ENCODE results near the gene LHFPL6.

Gene LHFPL6

GRCh38 chr13:39588384-39588783 lies 14.6 kb downstream of the LHFPL6 start:
- DNase-seq: no peak

- no peak for DNase-seq
Measured at GRCh38 chr13:39587939-39588338, 15.1 kb downstream of the LHFPL6 start.

- no peak for DNase-seq
Measured at GRCh38 chr13:39586958-39587605, 15.9 kb downstream of the LHFPL6 start.

GRCh38 chr13:39586151-39586550 lies 16.8 kb downstream of the LHFPL6 start:
- DNase-seq: no peak

DNA sequence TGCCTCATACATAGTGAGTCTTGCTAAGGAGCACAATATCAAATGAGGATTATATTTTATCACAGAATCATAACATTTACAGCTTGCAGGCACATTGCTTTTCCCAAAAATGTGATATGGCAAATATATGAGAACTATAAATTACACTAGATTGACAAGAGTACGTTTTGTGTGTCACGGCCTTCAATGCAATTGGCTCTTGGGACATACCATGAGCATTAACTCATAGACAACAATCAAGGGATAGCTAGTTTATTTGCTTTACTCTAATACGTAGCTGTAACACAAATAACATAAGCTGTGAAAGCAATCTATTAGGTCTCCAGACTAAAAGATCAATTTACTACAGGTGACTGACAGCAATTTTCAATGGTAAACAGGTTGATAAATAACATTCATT lies 17.8 kb downstream of the LHFPL6 start:
- DNase-seq: no peak

- DNase-seq: no peak
Measured at GRCh38 chr13:39580881-39581575, 22.0 kb downstream of the LHFPL6 start.

DNA sequence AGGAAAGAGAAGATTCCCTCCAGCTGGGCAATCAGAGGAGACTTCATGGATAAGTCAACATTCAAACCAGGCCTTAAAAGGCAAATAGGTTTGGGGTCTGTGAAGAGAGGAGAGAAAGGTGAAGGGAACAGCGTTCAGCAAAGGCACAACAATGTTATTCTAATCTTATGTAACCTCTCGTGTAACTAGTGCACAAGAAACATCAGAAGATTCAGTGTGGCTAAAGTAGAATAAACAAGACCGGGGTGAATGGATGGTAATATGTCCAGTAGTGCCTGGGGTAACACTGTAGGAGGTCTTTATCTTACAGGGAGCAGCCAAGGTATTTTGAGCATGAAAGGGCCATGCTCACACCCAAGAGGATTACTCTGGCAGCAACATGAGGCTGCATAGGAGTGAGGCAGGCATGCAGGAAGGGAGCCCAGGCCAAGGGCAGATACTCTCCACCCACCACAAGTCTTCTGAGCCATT lies 24.1 kb downstream of the LHFPL6 start:
- DNase-seq: no peak

DNA sequence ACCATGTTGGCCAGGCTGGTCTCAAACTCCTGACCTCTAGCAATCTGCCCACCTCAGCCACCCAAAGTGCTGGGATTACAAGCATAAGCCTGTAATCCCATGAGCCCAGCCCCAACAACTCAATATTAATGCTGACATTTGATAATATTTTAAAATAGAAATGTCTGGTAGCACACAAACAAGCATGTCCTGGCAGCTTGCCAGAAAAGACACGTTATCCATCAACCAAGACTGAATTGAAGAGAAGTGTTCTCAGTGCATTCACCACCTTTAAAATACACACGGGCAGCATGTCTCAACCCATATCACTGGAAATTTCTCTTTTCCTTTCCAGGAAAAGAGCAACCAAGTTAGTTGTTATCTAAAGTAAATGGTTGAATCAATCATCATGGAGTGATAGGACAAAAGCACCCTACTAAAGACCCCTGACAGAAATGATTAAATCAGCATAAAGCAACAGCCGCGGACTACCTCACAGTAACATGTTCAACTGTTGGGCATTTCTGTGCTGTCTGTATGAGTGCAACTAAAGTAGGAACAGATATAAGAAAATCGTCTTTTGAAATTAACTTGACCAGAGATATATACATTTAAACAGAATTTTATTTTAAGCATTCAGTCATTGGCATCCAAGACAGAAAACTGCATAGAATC lies 25.0 kb downstream of the LHFPL6 start:
- no peak for DNase-seq

DNA sequence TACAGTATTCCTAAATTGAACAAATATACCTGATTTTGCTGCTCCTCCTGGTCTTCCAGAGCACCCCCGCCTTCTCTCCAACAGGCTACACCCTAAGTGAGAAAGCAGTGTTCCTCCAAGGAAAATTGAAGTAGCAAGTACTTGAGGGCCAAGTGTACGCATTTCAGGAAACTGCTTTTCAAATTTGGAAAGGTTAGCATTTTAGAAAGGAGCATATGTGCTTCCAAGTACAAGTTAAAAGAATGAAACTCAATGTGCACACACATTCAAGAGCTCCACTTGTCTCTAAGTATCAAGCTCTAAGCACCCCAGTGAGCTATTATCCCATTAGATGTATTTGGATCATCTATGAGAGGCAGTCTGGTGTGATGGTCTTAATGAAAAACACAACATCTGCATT lies 25.8 kb downstream of the LHFPL6 start:
- DNase-seq: no peak

GRCh38 chr13:39575641-39576238 lies 27.3 kb downstream of the LHFPL6 start:
- no peak for DNase-seq

GRCh38 chr13:39571502-39572092 lies 31.4 kb downstream of the LHFPL6 start:
- DNase-seq: no peak

DNA sequence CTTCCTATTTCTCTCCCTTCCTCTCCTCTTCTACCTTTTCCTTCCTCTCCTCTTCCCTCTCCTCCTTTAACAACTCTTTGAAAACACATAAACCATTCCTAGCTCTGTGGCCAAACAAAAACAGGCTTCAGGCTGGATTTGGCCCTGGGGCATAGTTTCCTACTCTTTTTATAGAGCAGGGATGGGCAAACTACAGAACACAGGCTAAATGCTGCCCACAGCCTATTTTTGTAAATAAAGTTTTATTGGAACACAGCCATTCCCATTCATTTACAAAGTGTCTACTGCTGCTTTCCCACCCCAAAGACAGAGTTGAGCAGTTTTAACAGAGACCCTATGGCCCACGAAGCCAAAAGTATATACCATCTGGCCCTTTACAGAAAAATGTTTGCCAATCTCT lies 35.4 kb downstream of the LHFPL6 start:
- no peak for DNase-seq

GRCh38 chr13:39566216-39566869 lies 36.6 kb downstream of the LHFPL6 start:
- no peak for DNase-seq

DNA sequence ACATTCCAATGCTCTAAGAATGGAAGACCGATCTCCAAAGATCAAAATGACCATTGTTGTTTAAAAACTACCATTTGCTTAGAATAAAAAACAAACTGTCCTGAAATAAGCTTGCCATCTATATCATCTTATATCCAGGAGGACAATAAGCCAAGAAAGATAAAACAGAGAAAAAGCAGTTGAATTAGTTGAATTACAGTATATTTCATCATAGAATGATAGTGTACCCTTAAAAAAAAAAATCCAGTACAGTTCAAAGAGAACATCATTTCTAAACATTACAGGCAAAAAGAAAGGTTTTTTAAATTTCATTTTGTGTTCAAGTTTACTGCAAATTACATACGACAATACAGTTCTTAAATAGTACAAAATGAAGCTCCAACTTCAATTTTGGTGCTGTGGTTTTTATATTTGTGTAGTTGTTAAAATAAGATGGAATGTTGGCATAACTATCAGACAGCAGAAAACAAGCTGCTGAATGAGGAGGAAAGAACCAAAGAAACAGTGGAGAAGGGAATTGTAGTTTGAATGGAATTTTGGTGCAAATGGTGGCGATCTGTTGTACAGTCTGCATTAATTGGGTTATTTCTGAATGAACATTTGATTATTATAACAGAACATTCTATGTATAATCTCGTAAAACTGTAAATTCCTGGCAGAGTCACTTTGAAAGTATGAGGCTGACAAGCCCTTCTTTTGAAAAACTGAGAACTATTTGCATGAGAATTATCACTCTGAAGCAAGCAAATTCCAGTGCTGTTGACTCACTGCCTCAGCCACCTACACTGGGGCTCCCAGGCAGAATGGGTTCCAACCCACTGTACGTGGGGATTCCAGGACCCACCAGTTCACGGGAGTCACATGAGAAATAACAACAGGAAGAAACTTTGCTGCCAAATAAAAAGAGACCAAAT lies 37.7 kb downstream of the LHFPL6 start:
- no peak for DNase-seq

- no peak for DNase-seq
Measured at GRCh38 chr13:39563470-39563735, 39.6 kb downstream of the LHFPL6 start.

DNA sequence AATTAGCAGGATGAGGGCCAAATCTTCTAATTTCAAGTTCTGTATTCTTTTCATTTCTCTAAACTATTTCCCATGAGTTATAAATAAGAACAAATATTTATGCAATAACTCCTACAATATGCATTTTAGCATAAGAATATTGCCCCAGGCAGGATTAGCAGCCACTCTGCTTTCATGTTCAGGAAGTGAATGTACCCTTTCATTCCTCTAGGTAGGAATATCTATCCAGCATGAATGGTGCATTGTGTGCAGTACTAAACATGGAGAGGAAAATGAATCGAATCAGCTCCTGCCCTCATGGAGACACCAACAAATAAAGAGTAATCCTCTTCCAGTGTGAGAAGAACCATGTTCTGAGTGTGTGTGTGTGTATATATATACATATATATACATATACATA lies 41.0 kb downstream of the LHFPL6 start:
- DNase-seq: no peak

- no peak for DNase-seq
Measured at GRCh38 chr13:39559847-39560246, 43.1 kb downstream of the LHFPL6 start.

GRCh38 chr13:39557285-39557955 lies 45.6 kb downstream of the LHFPL6 start:
- DNase-seq: no peak

- DNase-seq: no peak
Measured at GRCh38 chr13:39556866-39557265, 46.1 kb downstream of the LHFPL6 start.

DNA sequence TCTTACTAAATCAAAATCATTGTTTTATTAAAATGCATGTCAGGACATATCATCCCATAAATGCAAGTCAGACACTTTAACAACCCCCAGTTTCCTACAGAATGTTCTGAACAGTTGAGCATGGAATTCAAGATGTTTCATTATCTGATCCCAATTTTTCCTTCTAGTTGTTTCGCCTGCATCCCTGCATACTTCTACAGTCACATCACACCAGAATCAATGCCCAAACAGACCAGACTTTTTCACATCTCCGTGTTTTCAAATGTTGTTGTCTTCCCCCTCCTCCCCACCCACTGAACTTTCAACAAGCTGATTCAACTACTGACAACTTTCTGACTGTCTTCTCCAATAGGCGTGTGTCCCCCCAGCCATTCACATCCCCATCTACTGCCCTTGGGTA lies 48.6 kb downstream of the LHFPL6 start:
- DNase-seq: no peak

- DNase-seq: no peak
Measured at GRCh38 chr13:39552246-39552645, 50.7 kb downstream of the LHFPL6 start.
